Measurements from ENCODE around the gene PI16.

Gene PI16

DNA sequence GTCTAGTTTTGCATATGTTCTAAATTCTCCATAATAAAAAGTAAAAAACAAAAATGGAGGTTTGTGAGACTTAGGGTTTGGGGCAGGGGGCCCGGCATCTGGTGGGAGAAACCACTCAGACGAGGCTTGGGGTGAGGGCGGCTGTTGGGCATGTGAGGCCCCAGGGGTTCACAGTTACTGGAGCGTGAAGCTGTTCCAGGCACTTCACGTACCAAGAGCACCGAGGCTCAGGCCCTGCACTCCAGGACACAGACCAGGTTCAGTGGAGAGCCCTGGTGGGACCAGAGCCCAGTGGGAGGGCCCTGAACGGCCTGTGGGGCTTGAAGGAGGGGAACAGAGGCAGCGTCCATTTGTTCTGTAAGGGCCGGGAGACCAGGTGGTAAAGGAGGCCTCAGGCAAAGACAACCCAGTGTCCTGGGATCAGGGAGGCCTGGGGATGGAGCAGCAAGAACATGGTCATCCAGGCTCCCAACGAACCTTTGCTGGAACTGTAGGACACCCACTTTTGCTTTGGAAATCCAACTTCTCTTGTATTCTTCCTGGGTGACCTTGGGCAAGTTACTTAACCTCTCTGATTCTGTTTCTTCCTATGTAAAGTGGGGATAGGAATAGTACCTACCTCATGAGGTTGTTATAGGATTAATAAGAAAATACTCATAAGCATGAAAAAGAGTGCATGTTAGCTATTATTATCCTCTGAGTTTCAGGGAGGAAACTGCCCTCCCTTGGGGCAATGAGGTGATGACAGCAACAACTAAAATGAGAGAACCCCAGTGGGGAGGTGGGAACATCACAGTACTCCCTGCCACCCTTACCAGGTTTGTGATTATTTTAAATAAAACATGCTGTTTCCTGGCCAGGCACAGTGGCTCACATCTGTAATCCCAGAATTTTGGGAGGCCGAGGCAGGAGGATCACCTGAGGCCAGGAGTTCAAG, 49.8 kb downstream of the PI16 start:
- no peak for DNase-seq (ENCODE audit: low read depth)

GRCh38 chr6:37005061-37005810, 50.7 kb downstream of the PI16 start, which contains the start of gene FGD2:
TSS of gene FGD2 (plus strand) at chr6:37005655. CDS start at chr6:37005818, 163 bp downstream.
- no peak for DNase-seq (ENCODE audit: low read depth)

- DNase-seq (ENCODE audit: low read depth) = no peak
These were observed 51.5 kb downstream of the PI16 start for GRCh38 chr6:37005827-37006567.

DNA sequence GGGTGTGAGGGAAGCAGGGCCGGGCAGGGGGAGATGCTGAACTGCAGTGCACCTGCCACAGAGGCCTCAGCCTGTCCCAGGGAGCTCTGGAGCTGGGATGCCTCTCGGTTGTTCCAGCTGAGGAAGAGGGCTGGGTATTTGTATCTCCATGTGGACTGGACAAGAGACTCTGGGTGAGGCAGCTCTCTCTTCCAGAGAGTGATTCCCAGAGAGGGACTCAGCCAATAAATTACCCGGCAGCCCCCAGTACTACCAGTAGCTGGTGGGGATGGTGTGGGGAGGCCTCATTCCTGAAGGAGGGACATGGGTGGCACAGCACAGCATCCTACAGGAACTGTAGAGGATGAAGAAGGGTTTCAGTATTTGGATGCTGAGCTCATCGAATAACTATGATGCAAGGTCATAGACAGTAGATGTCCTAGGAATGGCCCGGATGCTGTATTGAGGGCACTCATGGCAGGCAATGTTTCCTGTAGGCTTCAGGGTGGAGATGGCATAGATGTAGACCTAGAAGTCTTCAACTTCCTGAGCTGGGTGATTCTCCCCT, 52.3 kb downstream of the PI16 start:
- DNase-seq (ENCODE audit: low read depth) = no peak

- no peak for DNase-seq (ENCODE audit: low read depth)
These were observed 53.0 kb downstream of the PI16 start for GRCh38 chr6:37007340-37008043.

GRCh38 chr6:37008484-37009465, 54.2 kb downstream of the PI16 start:
- DNase-seq (ENCODE audit: low read depth) = no peak

- no peak for DNase-seq (ENCODE audit: low read depth)
These were observed 55.9 kb downstream of the PI16 start for GRCh38 chr6:37010402-37010892.

- no peak for DNase-seq (ENCODE audit: low read depth)
These were observed 57.3 kb downstream of the PI16 start for GRCh38 chr6:37011656-37012378.

GRCh38 chr6:37013516-37014491, 59.3 kb downstream of the PI16 start:
- DNase-seq (ENCODE audit: low read depth) = no peak
